K562 (cell line): ENCODE measurements around the gene MYO1D. TPM values are rescaled to one million over a fixed set of nuclear protein-coding genes. Genes with fewer than 3 reads are reported as not detected.

ENCODE experiments used
- ATAC-seq: fragments of 200-7000 bp; cut with Tn5 transposase; 3 replicates; pipeline ENCODE4 v1.9.1; 2020; ENCODE audit warnings: moderate library complexity
- BruUV-seq: library from RNA; stranded (reverse); fragments of 400-500 nt; replicated peaks from 2 replicates; lab custom pipeline; 2021; lab: Mats Ljungman, UMichigan
- CTCF ChIA-PET: fragments of 300-600 bp; formaldehyde crosslinking; extraction: SDS; loops from one replicate; lab custom pipeline; 2021; ENCODE audit warnings: low intra/inter-chr PET ratio; lab: Yijun Ruan, JAX
- POLR2A ChIA-PET: fragments of 300-600, 350-650 bp; sonication (Branson Sonifier 250); formaldehyde crosslinking; extraction: SDS; loops from one replicate; lab custom pipeline; 2021; ENCODE audit warnings: antibody characterized with exemption, inconsistent platforms; lab: Yijun Ruan, JAX
- DNase-seq, 4 experiments: peaks; one replicate each; pipeline versions ENCODE4 v3.0.0 to v3.0.0-alpha.2; 2011 to 2018; ENCODE audit warnings: low spot score in 3 of 4, mixed read lengths in 3 of 4; ENCODE audit errors: extremely low read depth in 1 of 4
- FAIRE-seq: peaks from 2 replicates; lab custom pipeline; 2011; peaks lifted over from hg19 to GRCh38; lab: Jason Lieb, UNC
- H2AFZ ChIP-seq: 2 replicates; pipeline ENCODE4 v1.6.0; 2011; ENCODE audit warnings: low read depth, low read length, control low read depth, inconsistent platforms
- H3K27ac ChIP-seq: fragments of 200-600 bp; 3 replicates; pipeline ENCODE4 v1.8.0; 2011; ENCODE audit warnings: low read depth, mild to moderate bottlenecking, control low read depth, inconsistent platforms, low read length, moderate library complexity, mixed read lengths; ENCODE audit errors: extremely low read depth
- H3K27me3 ChIP-seq, 2 experiments: fragments of 300-600 bp in 1 of 2; 2 replicates in 1 of 2; 3 replicates in 1 of 2; pipeline versions ENCODE4 v1.6.0 to v1.8.0; 2011; ENCODE audit warnings: inconsistent platforms in 2 of 2, low read length in 2 of 2, mild to moderate bottlenecking in 1 of 2, mixed read lengths in 1 of 2, moderate library complexity in 1 of 2; ENCODE audit not compliant: control insufficient read depth in 2 of 2, insufficient read depth in 2 of 2
- H3K36me3 ChIP-seq: fragments of 300-600 bp; 3 replicates; pipeline ENCODE4 v1.8.0; 2011; ENCODE audit warnings: mild to moderate bottlenecking, low read length, inconsistent platforms; ENCODE audit not compliant: control insufficient read depth, insufficient read depth
- H3K4me1 ChIP-seq, 2 experiments: fragments of 200-600 bp in 1 of 2; replicated peaks in 1 of 2; 2 replicates in 1 of 2; 3 replicates in 1 of 2; pipeline versions ENCODE4 v1.5.1 to v1.8.0; 2011; ENCODE audit warnings: inconsistent platforms in 2 of 2, low read length in 2 of 2, mild to moderate bottlenecking in 1 of 2, mixed read lengths in 1 of 2, moderate library complexity in 1 of 2; ENCODE audit not compliant: control insufficient read depth in 2 of 2, insufficient read depth in 2 of 2
- H3K4me2 ChIP-seq: 2 replicates; pipeline ENCODE4 v1.6.1; 2011; ENCODE audit warnings: low read length, control low read depth, inconsistent platforms, mixed read lengths; ENCODE audit not compliant: insufficient read depth
- H3K4me3 ChIP-seq: fragments of 200-600 bp; sonication (generic), shearing (Covaris generic); 2 replicates; pipeline ENCODE4 v1.5.1; 2016; ENCODE audit warnings: control low read depth, inconsistent platforms
- H3K79me2 ChIP-seq: fragments of 200-600 bp; 3 replicates; pipeline ENCODE4 v1.8.0; 2011; ENCODE audit warnings: low read length, inconsistent platforms; ENCODE audit not compliant: control insufficient read depth, insufficient read depth
- H3K9ac ChIP-seq, 2 experiments: 2 replicates each; pipeline versions ENCODE4 v1.6.0 to v1.6.1; 2011; ENCODE audit warnings: low read depth in 2 of 2, low read length in 2 of 2, control low read depth in 1 of 2, inconsistent platforms in 1 of 2, mild to moderate bottlenecking in 1 of 2, mixed read lengths in 1 of 2; ENCODE audit not compliant: insufficient read depth in 1 of 2
- H3K9me1 ChIP-seq: one replicate; pipeline ENCODE4 v1.6.0; 2011; ENCODE audit warnings: inconsistent platforms, mild to moderate bottlenecking, low read length, moderate library complexity; ENCODE audit not compliant: control insufficient read depth, insufficient read depth
- H3K9me3 ChIP-seq: replicated peaks from 2 replicates; pipeline ENCODE4 v1.5.1; 2011; ENCODE audit warnings: low read depth, low read length, inconsistent platforms; ENCODE audit not compliant: control insufficient read depth, insufficient read depth
- H4K20me1 ChIP-seq: replicated peaks from 2 replicates; pipeline ENCODE4 v1.6.1; 2011; ENCODE audit warnings: low read length, inconsistent platforms, mixed read lengths; ENCODE audit not compliant: control insufficient read depth, insufficient read depth
- ATF1 ChIP-seq, 2 experiments: fragments of 450-650 bp in 1 of 2; IDR thresholded peaks; 2 replicates each; pipeline ENCODE4 v1.6.1; 2016; ENCODE audit warnings: missing compliant biosample characterization in 1 of 2, missing genetic modification characterization in 1 of 2
- BRCA1 ChIP-seq, 2 experiments: fragments of 450-650 bp in 1 of 2; sonication (generic) in 1 of 2; formaldehyde crosslinking in 1 of 2; IDR thresholded peaks; 2 replicates each; pipeline versions ENCODE4 v1.5.0 to v1.6.1; 2017 to 2020; ENCODE audit warnings: mild to moderate bottlenecking in 1 of 2, missing genetic modification reagents in 1 of 2
- BRD4 ChIP-seq: fragments of 200-600 bp; sonication (generic); IDR thresholded peaks from 2 replicates; pipeline ENCODE4 v1.6.1; 2017; ENCODE audit warnings: inconsistent platforms
- NONO ChIP-seq, 2 experiments: fragments of 200-400 bp in 1 of 2; fragments of 450-650 bp in 1 of 2; formaldehyde crosslinking in 1 of 2; IDR thresholded peaks; 2 replicates each; pipeline ENCODE4 v1.6.1; 2017; ENCODE audit warnings: low read depth in 2 of 2, mild to moderate bottlenecking in 2 of 2, moderate library complexity in 2 of 2, low read length in 1 of 2
- OTX1 ChIP-seq: fragments of 450-650 bp; formaldehyde crosslinking; IDR thresholded peaks from 2 replicates; pipeline ENCODE4 v1.4.0; 2022; ENCODE audit warnings: mild to moderate bottlenecking
- PHTF2 ChIP-seq: fragments of 250-450 bp; sonication (Bioruptor Pico); IDR thresholded peaks from 2 replicates; pipeline ENCODE4 v1.5.0; 2021; ENCODE audit warnings: mild to moderate bottlenecking
- PTTG1 ChIP-seq: fragments of 450-650 bp; IDR thresholded peaks from 2 replicates; pipeline ENCODE4 v1.6.1; 2016; ENCODE audit warnings: low read depth, mild to moderate bottlenecking, missing genetic modification characterization, missing compliant biosample characterization
- SMC3 ChIP-seq: conservative IDR thresholded peaks from 2 replicates; pipeline ENCODE4 v1.6.1; 2011; ENCODE audit warnings: low read depth, low read length, improper control_type of control experiment; ENCODE audit not compliant: insufficient read depth
- TBP ChIP-seq: optimal IDR thresholded peaks from 2 replicates; pipeline ENCODE3; 2011; ENCODE audit warnings: low read depth, low read length, improper control_type of control experiment
- THRAP3 ChIP-seq: fragments of 450-650 bp; IDR thresholded peaks from 2 replicates; pipeline ENCODE4 v1.6.1; 2016; ENCODE audit warnings: mild to moderate bottlenecking, inconsistent platforms, borderline replicate concordance
- ZNF175 ChIP-seq: fragments of 200-800 bp; sonication (Bioruptor generic); IDR thresholded peaks from 2 replicates; pipeline ENCODE4 v1.6.1; 2016; ENCODE audit warnings: low read depth, mild to moderate bottlenecking, missing genetic modification characterization, missing compliant biosample characterization
- ZNF507 ChIP-seq: conservative IDR thresholded peaks from 2 replicates; pipeline ENCODE4 v1.6.1; 2017; ENCODE audit warnings: missing genetic modification characterization, missing compliant biosample characterization
- ZNF766 ChIP-seq: fragments of 200-800 bp; sonication (Bioruptor generic); conservative IDR thresholded peaks from 2 replicates; pipeline ENCODE4 v1.6.1; 2016; ENCODE audit warnings: missing genetic modification characterization, missing compliant biosample characterization
- WGBS: fragments of 100-300 bp; shearing (Covaris generic); methylation state at CpG from one replicate; pipeline ENCODE4 v1.1.6; 2016; ENCODE audit warnings: low coverage, mixed read lengths; ENCODE audit not compliant: insufficient coverage; ENCODE audit errors: missing lambda C conversion rate; 5-methylcytosine and 5-hydroxymethylcytosine counted together
- in situ Hi-C: fragments of 300-500 bp; cut with MboI; formaldehyde crosslinking; loops from 4 replicates; pipeline ENCODE4 v1.15.0; 2018; ENCODE audit warnings: inconsistent platforms, mixed read lengths
- intact Hi-C: fragments of 100-400 bp; cut with micrococcal nuclease; formaldehyde crosslinking; loops from 2 replicates; pipeline ENCODE4 v1.14.2; 2022
- polyA plus RNA-seq, 8 experiments: library from polyadenylated mRNA; depleted of rRNA in 4 of 8; stranded (reverse) in 5 of 8; unstranded in 3 of 8; fragments of >200 nt; fragmentation: Nextera tagmentation in 2 of 8; fragmentation: Illumina TruSeq in 1 of 8; extraction: Ambion mirVana in 2 of 8; extraction: Trizol in 1 of 8; gene quantifications; 2 replicates each; pipeline versions ENCODE4 v1.2.1 to v1.2.3, GENCODE V29; 2011 to 2014; ENCODE audit warnings: inconsistent platforms in 1 of 8, missing spikeins in 1 of 8
- total RNA-seq, 7 experiments: library from RNA; depleted of rRNA in 6 of 7; stranded (reverse); fragments of >200 nt in 6 of 7; fragmentation: Illumina TruSeq in 2 of 7; extraction: Trizol in 2 of 7; gene quantifications; 2 replicates each; pipeline versions ENCODE4 v1.2.1 to v1.2.3, GENCODE V29; 2011 to 2021; ENCODE audit warnings: low replicate concordance in 1 of 7
- TF ChIP-seq, protein P1 (sequence below): sonication (generic); formaldehyde crosslinking; IDR thresholded peaks from 2 replicates; pipeline ENCODE4 v1.5.0; 2020; ENCODE audit warnings: missing genetic modification reagents
- TF ChIP-seq, protein P2 (sequence below), 3 experiments: IDR thresholded peaks in 2 of 3; conservative IDR thresholded peaks in 1 of 3; 2 replicates each; pipeline ENCODE4 v1.5.1; 2011 to 2012; ENCODE audit warnings: low read length in 3 of 3, mild to moderate bottlenecking in 3 of 3, control low read depth in 2 of 3, improper control_type of control experiment in 1 of 3, inconsistent platforms in 1 of 3, low read depth in 1 of 3, mixed read lengths in 1 of 3, moderate library complexity in 1 of 3; ENCODE audit not compliant: insufficient read depth in 2 of 3
- TF ChIP-seq, protein P3 (sequence below): fragments of 200-400 bp; formaldehyde crosslinking; IDR thresholded peaks from 2 replicates; pipeline ENCODE4 v1.6.1; 2017; ENCODE audit warnings: mild to moderate bottlenecking, low read depth, low read length, moderate library complexity

MYO1D gene
- total and polyA plus RNA-seq, 9 of the 15 experiments (the other 6 are each of a cell fraction or from before 2014, with no cell fraction given), result 2.1 to 71.2 (median 45.4) TPM

DNA sequence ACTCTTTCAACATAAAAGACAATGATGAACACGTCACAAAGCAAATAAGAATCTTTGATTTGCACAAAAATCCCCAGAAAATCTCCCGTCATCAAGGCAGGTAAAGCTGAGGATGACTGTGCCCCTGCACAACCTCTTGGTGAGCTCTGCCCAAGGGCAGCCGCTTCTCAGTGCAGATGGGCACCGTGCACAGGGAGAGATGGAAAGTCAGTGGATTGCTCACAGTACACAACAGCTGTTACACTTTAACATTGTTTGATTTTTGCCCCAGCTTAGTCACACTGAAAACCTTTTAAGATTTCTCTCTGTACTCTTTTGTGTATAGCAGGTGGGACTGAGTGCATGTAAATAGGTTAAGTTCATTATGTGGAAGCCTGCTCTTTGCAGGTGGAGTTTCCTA, 285.9 kb downstream of the MYO1D start (continued):
- TF ChIP-seq TBP (no peak), ZNF507 (no peak), BRCA1 (IDR thresholded peaks at IDR 0.05) (no peak), BRCA1 (CRISPR knock-in tag; IDR thresholded peaks at IDR 0.05) (no peak)

DNA sequence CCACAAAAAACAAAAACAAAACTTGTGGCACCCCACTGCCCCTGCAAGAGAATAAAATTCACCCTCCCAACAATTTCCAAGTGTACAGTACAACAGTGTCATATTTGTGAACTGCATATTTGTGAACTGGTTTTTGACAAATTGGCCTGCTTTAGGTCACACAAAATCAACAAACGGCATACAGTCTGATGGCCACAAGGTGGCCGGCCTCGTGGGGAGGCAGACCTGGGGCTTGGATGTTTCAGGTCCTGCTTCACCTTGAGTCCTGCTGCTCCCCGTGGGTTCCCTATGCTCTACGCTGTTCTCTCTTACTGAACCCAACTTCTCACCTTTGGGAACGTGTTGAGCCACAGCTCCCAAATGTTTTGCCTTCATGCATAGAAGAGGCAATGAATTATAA, 287.9 kb downstream of the MYO1D start:
- H3K9ac ChIP-seq, result no peak overlapping the region
- WGBS, result 38% methylated on average over 5 of the region's 6 CpGs
- ChIA-PET POLR2A (no interaction called here), CTCF (no interaction called here)
- no peak overlapping the region for H3K4me3 ChIP-seq
- TF ChIP-seq, protein P1, sequence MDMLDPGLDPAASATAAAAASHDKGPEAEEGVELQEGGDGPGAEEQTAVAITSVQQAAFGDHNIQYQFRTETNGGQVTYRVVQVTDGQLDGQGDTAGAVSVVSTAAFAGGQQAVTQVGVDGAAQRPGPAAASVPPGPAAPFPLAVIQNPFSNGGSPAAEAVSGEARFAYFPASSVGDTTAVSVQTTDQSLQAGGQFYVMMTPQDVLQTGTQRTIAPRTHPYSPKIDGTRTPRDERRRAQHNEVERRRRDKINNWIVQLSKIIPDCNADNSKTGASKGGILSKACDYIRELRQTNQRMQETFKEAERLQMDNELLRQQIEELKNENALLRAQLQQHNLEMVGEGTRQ (CRISPR knock-in tag), result no peak
- TF ChIP-seq BRD4 (no peak), THRAP3 (no peak), ZNF766 (CRISPR knock-in tag) (no peak), ATF1 (CRISPR knock-in tag; IDR thresholded peaks at IDR 0.05) (no peak), ATF1 (tag; IDR thresholded peaks at IDR 0.05) (no peak), NONO (IDR thresholded peaks at IDR 0.05; ENCODE audit: low read depth in 2 of 2, low read length in 1 of 2) (no peak), PHTF2 (CRISPR knock-in tag) (no peak), ZNF175 (CRISPR knock-in tag) (no peak), OTX1 (no peak), SMC3 (0 out of 2 replicates have a peak, but pooled peaks have one; percentile 3), PTTG1 (tag) (no peak)
- TF ChIP-seq, protein P2, sequence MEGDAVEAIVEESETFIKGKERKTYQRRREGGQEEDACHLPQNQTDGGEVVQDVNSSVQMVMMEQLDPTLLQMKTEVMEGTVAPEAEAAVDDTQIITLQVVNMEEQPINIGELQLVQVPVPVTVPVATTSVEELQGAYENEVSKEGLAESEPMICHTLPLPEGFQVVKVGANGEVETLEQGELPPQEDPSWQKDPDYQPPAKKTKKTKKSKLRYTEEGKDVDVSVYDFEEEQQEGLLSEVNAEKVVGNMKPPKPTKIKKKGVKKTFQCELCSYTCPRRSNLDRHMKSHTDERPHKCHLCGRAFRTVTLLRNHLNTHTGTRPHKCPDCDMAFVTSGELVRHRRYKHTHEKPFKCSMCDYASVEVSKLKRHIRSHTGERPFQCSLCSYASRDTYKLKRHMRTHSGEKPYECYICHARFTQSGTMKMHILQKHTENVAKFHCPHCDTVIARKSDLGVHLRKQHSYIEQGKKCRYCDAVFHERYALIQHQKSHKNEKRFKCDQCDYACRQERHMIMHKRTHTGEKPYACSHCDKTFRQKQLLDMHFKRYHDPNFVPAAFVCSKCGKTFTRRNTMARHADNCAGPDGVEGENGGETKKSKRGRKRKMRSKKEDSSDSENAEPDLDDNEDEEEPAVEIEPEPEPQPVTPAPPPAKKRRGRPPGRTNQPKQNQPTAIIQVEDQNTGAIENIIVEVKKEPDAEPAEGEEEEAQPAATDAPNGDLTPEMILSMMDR (IDR thresholded peaks at IDR 0.05 in 2 of 3, conservative IDR thresholded peaks at IDR 0.05 in 1 of 3; ENCODE audit: insufficient read depth in 2 of 3, low read depth in 1 of 3, low read length in 3 of 3), result peak; percentile 28 to 51 (median 51)
- TF ChIP-seq, protein P3, sequence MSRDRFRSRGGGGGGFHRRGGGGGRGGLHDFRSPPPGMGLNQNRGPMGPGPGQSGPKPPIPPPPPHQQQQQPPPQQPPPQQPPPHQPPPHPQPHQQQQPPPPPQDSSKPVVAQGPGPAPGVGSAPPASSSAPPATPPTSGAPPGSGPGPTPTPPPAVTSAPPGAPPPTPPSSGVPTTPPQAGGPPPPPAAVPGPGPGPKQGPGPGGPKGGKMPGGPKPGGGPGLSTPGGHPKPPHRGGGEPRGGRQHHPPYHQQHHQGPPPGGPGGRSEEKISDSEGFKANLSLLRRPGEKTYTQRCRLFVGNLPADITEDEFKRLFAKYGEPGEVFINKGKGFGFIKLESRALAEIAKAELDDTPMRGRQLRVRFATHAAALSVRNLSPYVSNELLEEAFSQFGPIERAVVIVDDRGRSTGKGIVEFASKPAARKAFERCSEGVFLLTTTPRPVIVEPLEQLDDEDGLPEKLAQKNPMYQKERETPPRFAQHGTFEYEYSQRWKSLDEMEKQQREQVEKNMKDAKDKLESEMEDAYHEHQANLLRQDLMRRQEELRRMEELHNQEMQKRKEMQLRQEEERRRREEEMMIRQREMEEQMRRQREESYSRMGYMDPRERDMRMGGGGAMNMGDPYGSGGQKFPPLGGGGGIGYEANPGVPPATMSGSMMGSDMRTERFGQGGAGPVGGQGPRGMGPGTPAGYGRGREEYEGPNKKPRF, result no peak
- H3K27ac ChIP-seq, result no peak overlapping the region
- H3K4me1 ChIP-seq, result no peaks in the 10 kb centered on the region
- H2AFZ ChIP-seq, result no peak overlapping the region
- H3K9me1 ChIP-seq, result no peaks in the 10 kb centered on the region
- no peak overlapping the region for H3K4me2 ChIP-seq
- no peaks in the 10 kb centered on the region for H3K79me2 ChIP-seq
- intact Hi-C loops, result no loop called here
- H3K36me3 ChIP-seq, result peaks cover 2% of the 10 kb centered on the region; the same call in 1 of the 3 replicates
- DNase-seq (peak; percentile 23 to 32 (median 27)), ATAC-seq (peak; percentile 87), FAIRE-seq (peak; percentile 72)
- no peaks in the 10 kb centered on the region for H3K27me3 ChIP-seq
- no TSS peak for BruUV-seq
- in situ Hi-C loops, result no loop called here
- no peaks in the 10 kb centered on the region for H4K20me1 ChIP-seq
- H3K9me3 ChIP-seq, result no peaks in the 10 kb centered on the region
